IMR-90 (cell line): Measurements from ENCODE around the gene SEC14L1. TPM values are rescaled to one million over a fixed set of nuclear protein-coding genes. Genes with fewer than 3 reads are reported as not detected.

Source experiments
- ATAC-seq: fragments of 200-7000 bp; cut with Tn5 transposase; 2 replicates; pipeline ENCODE4 v1.9.1; 2020; ENCODE audit warnings: low read depth, mild to moderate bottlenecking, moderate library complexity
- BruUV-seq: library from RNA; stranded (reverse); fragments of 400-500 nt; replicated peaks from 2 replicates; lab custom pipeline; 2021; lab: Mats Ljungman, UMichigan
- CTCF ChIA-PET: fragments of 300-600 bp; formaldehyde crosslinking; extraction: SDS; loops from one replicate; lab custom pipeline; 2021; ENCODE audit warnings: antibody characterized with exemption; lab: Yijun Ruan, JAX
- POLR2A ChIA-PET: fragments of 300-600 bp; sonication (Branson Sonifier 250); formaldehyde crosslinking; loops from one replicate; lab custom pipeline; 2022; ENCODE audit warnings: antibody characterized with exemption; ENCODE audit not compliant: unreplicated experiment; lab: Charles Lee
- DNase-seq: peaks from one replicate; pipeline ENCODE4 v3.0.0; 2013
- H2AFZ ChIP-seq: replicated peaks from 2 replicates; pipeline ENCODE3; 2013; ENCODE audit warnings: low read length, mild to moderate bottlenecking; ENCODE audit not compliant: poor library complexity
- H2AK5ac ChIP-seq: 2 replicates; pipeline ENCODE4 v1.6.1; 2013; ENCODE audit warnings: low read depth, low read length, inconsistent platforms
- H2AK9ac ChIP-seq: replicated peaks from 2 replicates; pipeline ENCODE3; 2013; ENCODE audit warnings: mild to moderate bottlenecking, low read depth, low read length, moderate library complexity; ENCODE audit not compliant: poor library complexity
- H2BK120ac ChIP-seq: 2 replicates; pipeline ENCODE4 v1.6.1; 2013; ENCODE audit warnings: low read depth, low read length, inconsistent platforms
- H2BK15ac ChIP-seq: 3 replicates; pipeline ENCODE4 v1.6.1; 2013; ENCODE audit warnings: low read depth, low read length, inconsistent platforms
- H2BK20ac ChIP-seq: 2 replicates; pipeline ENCODE4 v1.6.1; 2013; ENCODE audit warnings: low read depth, mild to moderate bottlenecking, inconsistent platforms, low read length, moderate library complexity
- H2BK5ac ChIP-seq: 2 replicates; pipeline ENCODE4 v1.6.1; 2013; ENCODE audit warnings: mild to moderate bottlenecking, low read depth, low read length, inconsistent platforms; ENCODE audit not compliant: poor library complexity, severe bottlenecking
- H3K14ac ChIP-seq: replicated peaks from 2 replicates; pipeline ENCODE4 v1.6.1; 2013; ENCODE audit warnings: low read depth, low read length, inconsistent platforms
- H3K18ac ChIP-seq: 2 replicates; pipeline ENCODE4 v1.6.1; 2013; ENCODE audit warnings: low read depth, low read length, control low read depth
- H3K23ac ChIP-seq: 2 replicates; pipeline ENCODE4 v1.6.1; 2013; ENCODE audit warnings: low read depth, low read length, inconsistent platforms
- H3K27ac ChIP-seq: 2 replicates; pipeline ENCODE4 v1.5.1; 2013; ENCODE audit warnings: mild to moderate bottlenecking, control low read depth, low read length; ENCODE audit not compliant: insufficient read depth
- H3K27me3 ChIP-seq: 2 replicates; pipeline ENCODE4 v1.6.1; 2013; ENCODE audit warnings: low read length; ENCODE audit not compliant: control insufficient read depth, insufficient read depth
- H3K36me3 ChIP-seq: 2 replicates; pipeline ENCODE4 v1.6.1; 2013; ENCODE audit warnings: low read length, mixed read lengths; ENCODE audit not compliant: control insufficient read depth, insufficient read depth
- H3K4ac ChIP-seq: 2 replicates; pipeline ENCODE4 v1.6.1; 2013; ENCODE audit warnings: low read depth, low read length, inconsistent platforms
- H3K4me1 ChIP-seq: 2 replicates; pipeline ENCODE4 v1.6.1; 2013; ENCODE audit warnings: low read length, mixed read lengths; ENCODE audit not compliant: control insufficient read depth, insufficient read depth
- H3K4me2 ChIP-seq: 2 replicates; pipeline ENCODE4 v1.6.1; 2013; ENCODE audit warnings: low read depth, mild to moderate bottlenecking, control low read depth, low read length, moderate library complexity
- H3K4me3 ChIP-seq: 2 replicates; pipeline ENCODE4 v1.5.1; 2013; ENCODE audit warnings: low read depth, mild to moderate bottlenecking, control low read depth, low read length, moderate library complexity; ENCODE audit not compliant: insufficient read depth
- H3K56ac ChIP-seq: 2 replicates; pipeline ENCODE4 v1.6.1; 2013; ENCODE audit warnings: low read length, inconsistent platforms; ENCODE audit not compliant: insufficient read depth; ENCODE audit errors: extremely low read depth
- H3K79me1 ChIP-seq, 2 experiments: 2 replicates each; pipeline ENCODE4 v1.6.1; 2013; ENCODE audit warnings: low read length in 2 of 2, inconsistent platforms in 1 of 2, low read depth in 1 of 2
- H3K9ac ChIP-seq: 2 replicates; pipeline ENCODE4 v1.6.1; 2013; ENCODE audit warnings: low read depth, low read length, control low read depth
- H3K9me1 ChIP-seq: 2 replicates; pipeline ENCODE4 v1.6.1; 2013; ENCODE audit warnings: low read length, inconsistent platforms; ENCODE audit not compliant: insufficient read depth
- H3K9me3 ChIP-seq: 2 replicates; pipeline ENCODE4 v1.6.1; 2013; ENCODE audit warnings: low read length; ENCODE audit not compliant: control insufficient read depth, insufficient read depth
- H4K20me1 ChIP-seq: 2 replicates; pipeline ENCODE4 v1.6.1; 2013; ENCODE audit warnings: low read length, inconsistent platforms; ENCODE audit not compliant: insufficient read depth
- H4K5ac ChIP-seq: 2 replicates; pipeline ENCODE4 v1.6.1; 2013; ENCODE audit warnings: mild to moderate bottlenecking, low read depth, low read length, control low read depth
- H4K8ac ChIP-seq, 2 experiments: 2 replicates each; pipeline ENCODE4 v1.6.1; 2013; ENCODE audit warnings: low read depth in 2 of 2, low read length in 2 of 2, control low read depth in 1 of 2, inconsistent platforms in 1 of 2
- H4K91ac ChIP-seq: 2 replicates; pipeline ENCODE4 v1.6.1; 2013; ENCODE audit warnings: low read depth, low read length, inconsistent platforms; ENCODE audit not compliant: insufficient read depth
- BHLHE40 ChIP-seq: fragments of 150-350 bp; IDR thresholded peaks from 2 replicates; pipeline ENCODE4 v1.6.1; 2016; ENCODE audit warnings: mild to moderate bottlenecking, low read depth, low read length
- CTCF ChIP-seq: conservative IDR thresholded peaks from 2 replicates; pipeline ENCODE4 v1.5.1; 2012; ENCODE audit warnings: mild to moderate bottlenecking, low read depth, low read length, improper control_type of control experiment
- MAFK ChIP-seq: IDR thresholded peaks from 2 replicates; pipeline ENCODE4 v1.6.1; 2012; ENCODE audit warnings: low read depth, low read length, improper control_type of control experiment
- MAZ ChIP-seq: IDR thresholded peaks from 2 replicates; pipeline ENCODE4 v1.6.1; 2012; ENCODE audit warnings: low read depth, mild to moderate bottlenecking, low read length, improper control_type of control experiment, moderate library complexity, borderline replicate concordance
- MXI1 ChIP-seq: IDR thresholded peaks from 2 replicates; pipeline ENCODE4 v1.6.1; 2012; ENCODE audit warnings: low read depth, mild to moderate bottlenecking, low read length, moderate library complexity, borderline replicate concordance
- POLR2A ChIP-seq: IDR thresholded peaks from 2 replicates; pipeline ENCODE4 v1.6.1; 2012; ENCODE audit warnings: mild to moderate bottlenecking, low read depth, low read length
- RAD21 ChIP-seq: IDR thresholded peaks from 2 replicates; pipeline ENCODE4 v1.6.1; 2012; ENCODE audit warnings: low read length, improper control_type of control experiment
- RCOR1 ChIP-seq: IDR thresholded peaks from 2 replicates; pipeline ENCODE4 v1.6.1; 2012; ENCODE audit warnings: mild to moderate bottlenecking, low read length, improper control_type of control experiment; ENCODE audit not compliant: insufficient replicate concordance
- RFX5 ChIP-seq: IDR thresholded peaks from 2 replicates; pipeline ENCODE4 v1.8.0; 2012; ENCODE audit warnings: low read depth, mild to moderate bottlenecking, low read length, moderate library complexity
- WGBS, 2 experiments: methylation state at CpG; one replicate each; pipeline versions ENCODE4 v1.1.5 to v1.1.7; 2013; ENCODE audit warnings: missing lambda C conversion rate in 2 of 2; ENCODE audit not compliant: insufficient read length in 1 of 2; ENCODE audit errors: extremely low coverage in 2 of 2; 5-methylcytosine and 5-hydroxymethylcytosine counted together
- dilution Hi-C: fragments of 300-500 bp; cut with HindIII; formaldehyde crosslinking; loops from one replicate; pipeline ENCODE4 v1.14.3; 2018; ENCODE audit warnings: low sequenced_read_pairs; ENCODE audit not compliant: unreplicated experiment
- in situ Hi-C: fragments of 300-500 bp; cut with MboI; formaldehyde crosslinking; loops from 3 replicates; pipeline ENCODE4 v1.14.3; 2019; ENCODE audit warnings: low sequenced_read_pairs, inconsistent platforms, mixed read lengths
- intact Hi-C: fragments of 100-400 bp; cut with micrococcal nuclease; formaldehyde crosslinking; loops from 2 replicates; pipeline ENCODE4 v1.10.0; 2022
- polyA plus RNA-seq, 3 experiments: library from polyadenylated mRNA; depleted of rRNA; stranded (reverse); fragments of >200 nt; gene quantifications; 2 replicates each; pipeline ENCODE4 v1.2.3, GENCODE V29; 2012; ENCODE audit warnings: low replicate concordance in 1 of 3
- total RNA-seq: library from RNA; depleted of rRNA; stranded (reverse); fragments of >200 nt; gene quantifications from 2 replicates; pipeline ENCODE4 v1.2.3, GENCODE V29; 2012

Gene SEC14L1
- total and polyA plus RNA-seq, 2 of the 4 experiments (the other 2 are of a cell fraction): 24.9 to 35.8 TPM

- Histone ChIP-seq H3K18ac (no peak overlapping the region), H4K91ac (no peak overlapping the region), H3K27me3 (no peaks in the 10 kb centered on the region), H3K4ac (no peak overlapping the region), H2BK120ac (no peak overlapping the region), H3K14ac (no peak overlapping the region), H3K23ac (no peak overlapping the region), H3K36me3 (peaks cover 53% of the 10 kb centered on the region), H2BK5ac (no peak overlapping the region), H2AK9ac (no peak overlapping the region), H3K9me3 (no peaks in the 10 kb centered on the region), H3K9me1 (peaks cover 10% of the 10 kb centered on the region; the same call in 1 of the 2 replicates), H3K79me1 (peaks cover 15 to 20% of the 10 kb centered on the region in 2 experiments), H3K56ac (no peak overlapping the region), H3K9ac (no peak overlapping the region), H2BK15ac (no peak overlapping the region), H4K20me1 (no peaks in the 10 kb centered on the region), H2BK20ac (no peak overlapping the region), H3K4me2 (no peak overlapping the region), H4K8ac (no peak overlapping the region), H3K4me1 (peaks cover 2% of the 10 kb centered on the region; the same call in 1 of the 2 replicates), H3K4me3 (no peak overlapping the region), H4K5ac (no peak overlapping the region), H2AFZ (no peak overlapping the region), H2AK5ac (no peak overlapping the region), H3K27ac (no peak overlapping the region)
- dilution Hi-C loops: no loop called here
- in situ Hi-C loops: no loop called here
- DNase-seq (no peak), ATAC-seq (no peak)
- TF ChIP-seq BHLHE40 (no peak), MXI1 (no peak), CTCF (no peak), RAD21 (no peak), MAZ (no peak), RFX5 (no peak), POLR2A (no peak), RCOR1 (no peak), MAFK (no peak)
- intact Hi-C loops: no loop called here
- 66% methylated on average over 5 of the region's 10 CpGs; no CpG with 5 or more reads in 1 of the 2 experiments for WGBS, 2 experiments
- POLR2A ChIA-PET: no interaction called here
- BruUV-seq: no TSS peak
- CTCF ChIA-PET: no interaction called here
Observed at GRCh38 chr17:77200711-77201110, 59.9 kb downstream of the SEC14L1 start.
